Raji (cell line): ENCODE data around the gene CYB5RL.

Experiments
- POLR2A ChIP-seq: IDR thresholded peaks from 2 replicates; pipeline ENCODE4 v1.6.1; 2011; ENCODE audit warnings: low read depth, low read length, control low read depth; ENCODE audit not compliant: insufficient read depth

Gene CYB5RL

DNA sequence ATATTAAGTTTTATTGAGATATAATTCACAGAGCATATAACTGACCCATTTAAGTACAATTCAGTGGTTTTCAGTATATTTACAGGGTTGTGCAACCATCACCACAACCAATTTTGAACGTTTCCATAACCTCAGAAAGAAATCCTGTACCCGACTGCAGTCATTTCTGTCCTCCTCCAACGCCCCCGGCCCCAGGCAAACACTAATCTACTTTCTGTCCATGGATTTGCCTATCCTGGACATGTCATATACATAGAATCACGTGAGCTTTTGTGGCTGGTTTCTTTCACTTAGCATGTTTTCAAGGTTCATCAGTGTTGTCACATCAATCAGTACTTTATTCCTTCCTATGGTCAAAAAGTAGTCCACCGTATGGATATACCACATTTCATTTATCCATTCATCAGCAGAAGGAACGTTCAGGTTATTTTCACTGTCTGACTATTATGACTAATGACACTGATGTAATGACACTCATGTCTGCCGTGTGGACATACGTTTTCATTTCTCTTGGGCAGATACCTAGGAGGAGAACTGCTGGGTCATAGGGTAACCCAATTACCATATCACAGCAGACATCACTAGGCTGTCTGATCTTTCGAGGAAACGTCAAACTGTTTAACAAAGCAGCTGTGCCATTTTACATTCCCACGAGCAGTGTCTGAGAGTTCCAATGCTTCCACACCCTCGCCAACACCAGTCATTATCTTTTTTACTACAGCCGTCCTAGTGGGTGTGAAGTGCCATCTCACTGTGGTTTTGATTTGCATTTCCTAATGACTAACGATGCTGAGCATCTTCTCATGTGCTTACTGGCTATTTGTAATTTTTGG lies 30.9 kb upstream of the CYB5RL start:
- no peak for TF ChIP-seq POLR2A

DNA sequence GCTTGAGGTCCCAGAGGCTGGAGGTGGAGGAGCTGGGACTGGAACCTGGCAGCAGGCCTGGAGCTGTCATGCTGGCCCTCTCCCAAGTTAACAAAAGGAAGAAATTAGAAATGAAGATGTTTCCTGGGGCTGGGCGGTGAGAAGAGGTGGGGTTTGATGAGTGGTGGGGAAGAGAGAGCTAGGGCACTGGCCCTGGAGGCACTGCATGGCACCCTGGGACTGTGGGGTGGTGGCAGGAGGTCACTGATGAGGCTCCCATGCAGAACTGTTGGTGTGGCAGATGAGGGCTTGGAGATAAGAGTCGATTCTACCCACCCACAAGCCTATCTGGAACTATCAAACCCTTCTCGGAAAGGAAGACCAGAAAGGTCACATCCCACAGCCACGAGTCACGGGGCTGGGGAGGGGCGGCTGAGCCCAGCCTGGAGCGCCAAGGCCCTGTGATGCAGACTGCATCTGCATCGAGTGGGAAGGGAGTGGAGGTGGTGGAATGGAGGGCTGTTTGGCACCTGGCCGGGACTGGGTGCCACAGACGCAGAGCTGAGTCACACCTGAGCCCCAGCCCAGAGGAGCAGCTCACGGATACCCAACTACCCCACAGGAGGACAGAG lies 29.6 kb upstream of the CYB5RL start:
- TF ChIP-seq POLR2A = no peak

DNA sequence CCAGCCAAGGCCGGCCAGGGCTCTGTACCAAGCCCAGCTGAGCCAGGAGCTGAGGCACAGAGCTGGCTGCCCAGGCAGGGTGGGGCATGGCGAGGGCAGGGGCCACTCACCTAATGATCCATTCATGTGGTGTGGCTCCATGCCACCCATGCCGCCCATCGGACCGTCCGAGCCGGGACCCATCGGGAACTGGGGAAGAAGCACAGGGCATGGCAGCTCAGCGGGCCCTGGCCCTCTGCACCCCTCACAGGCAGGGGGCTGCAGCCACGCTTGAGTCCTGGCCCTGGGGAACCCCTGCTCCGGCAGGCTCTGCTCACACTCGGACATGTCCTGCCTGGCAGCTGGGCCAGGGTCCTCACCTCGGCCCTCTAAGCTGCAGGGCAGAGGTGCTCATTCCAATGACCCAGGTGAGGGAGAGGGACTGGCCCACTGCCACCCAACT lies 28.8 kb upstream of the CYB5RL start:
- no peak for TF ChIP-seq POLR2A

DNA sequence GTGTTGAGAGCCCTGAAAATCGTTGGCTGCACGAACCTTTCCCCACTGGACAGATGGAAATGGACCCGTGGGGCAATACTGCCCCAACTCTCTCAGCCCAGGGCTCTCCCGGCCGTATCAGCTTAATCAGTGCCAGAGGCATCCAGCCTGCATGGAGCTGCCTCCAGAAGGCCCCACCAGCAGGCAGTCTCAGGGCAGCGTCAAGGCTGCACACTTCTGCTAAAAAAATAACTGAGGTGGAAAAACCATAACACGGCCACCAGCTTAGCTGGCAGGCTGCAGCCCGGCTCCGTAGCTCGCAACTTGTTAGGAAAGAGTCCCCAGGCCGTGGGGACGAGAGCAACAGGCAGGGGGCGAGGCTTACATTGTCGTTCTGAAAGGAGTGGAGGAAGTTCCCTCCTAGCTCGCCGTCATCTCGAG lies 28.1 kb upstream of the CYB5RL start:
- no peak for TF ChIP-seq POLR2A

DNA sequence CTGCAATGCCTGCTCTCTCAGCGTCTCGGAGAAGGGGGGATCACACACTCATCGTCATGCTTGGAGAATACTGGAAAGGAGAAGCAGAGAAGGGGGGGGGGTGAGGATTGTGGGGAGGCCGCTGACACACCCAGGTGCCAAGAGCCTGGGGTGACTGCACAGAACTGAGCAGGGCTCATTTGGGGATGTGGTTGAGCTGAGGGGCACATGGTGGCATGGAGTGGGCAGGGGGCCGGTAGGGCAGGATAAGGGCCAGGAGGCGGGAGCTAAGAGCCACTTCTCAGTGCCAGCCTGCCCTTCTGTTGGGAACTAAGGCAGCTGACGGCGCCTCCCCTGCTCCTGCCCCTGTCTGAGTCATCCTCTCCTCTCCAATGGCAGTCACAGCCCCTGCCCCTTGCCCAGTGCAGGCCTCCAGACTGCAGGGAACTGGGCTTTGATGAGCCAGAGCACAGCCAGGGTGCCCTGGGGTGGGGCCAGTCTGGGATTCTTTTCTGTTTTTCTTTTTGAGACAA lies 27.3 kb upstream of the CYB5RL start:
- TF ChIP-seq POLR2A = no peak

DNA sequence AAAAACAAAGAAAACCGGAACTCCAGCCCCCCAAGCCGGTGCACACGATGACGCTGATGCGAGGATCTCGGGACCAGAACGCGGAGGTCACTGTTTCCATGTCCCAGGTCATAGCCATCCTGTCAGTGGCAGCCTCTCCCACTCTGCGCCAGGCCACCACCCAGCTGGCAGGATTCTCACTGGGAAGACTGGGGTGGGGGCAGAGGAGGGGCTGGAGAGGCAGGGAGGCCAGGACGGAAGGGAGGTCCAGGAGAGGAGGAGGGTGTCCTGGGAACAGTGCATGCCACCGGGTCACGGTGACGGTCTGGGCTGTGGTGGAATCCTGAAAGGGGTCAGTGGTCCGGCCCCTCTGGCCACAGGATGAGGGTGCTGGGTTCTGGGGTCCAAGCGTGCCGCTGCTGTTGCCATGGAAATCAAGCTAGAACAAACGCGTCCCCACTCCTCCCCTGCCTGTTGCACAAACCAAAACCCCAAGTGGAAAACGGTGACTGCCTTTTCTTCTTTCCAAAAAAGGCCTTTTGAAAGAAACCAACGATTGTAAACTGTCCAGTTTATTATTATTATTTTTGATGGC lies 26.2 kb upstream of the CYB5RL start:
- no peak for TF ChIP-seq POLR2A

DNA sequence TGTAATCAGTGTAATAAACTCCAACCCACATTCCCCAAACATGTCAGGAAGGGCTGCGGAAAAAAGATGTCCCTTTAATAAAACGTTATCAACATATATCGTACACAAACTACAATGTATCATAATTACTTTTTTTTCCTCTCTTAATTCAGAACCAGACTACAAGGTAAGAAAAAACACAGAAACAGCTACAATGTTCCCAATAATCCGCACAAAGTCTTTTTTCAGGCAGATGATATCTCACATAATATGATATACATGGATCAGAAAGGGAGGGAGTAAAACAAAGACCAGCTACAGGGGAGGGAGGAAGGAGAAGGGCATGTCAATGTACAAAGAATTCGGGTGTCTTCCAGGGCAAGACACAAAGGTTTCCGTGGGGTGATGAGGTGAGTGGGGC lies 25.5 kb upstream of the CYB5RL start:
- no peak for TF ChIP-seq POLR2A

DNA sequence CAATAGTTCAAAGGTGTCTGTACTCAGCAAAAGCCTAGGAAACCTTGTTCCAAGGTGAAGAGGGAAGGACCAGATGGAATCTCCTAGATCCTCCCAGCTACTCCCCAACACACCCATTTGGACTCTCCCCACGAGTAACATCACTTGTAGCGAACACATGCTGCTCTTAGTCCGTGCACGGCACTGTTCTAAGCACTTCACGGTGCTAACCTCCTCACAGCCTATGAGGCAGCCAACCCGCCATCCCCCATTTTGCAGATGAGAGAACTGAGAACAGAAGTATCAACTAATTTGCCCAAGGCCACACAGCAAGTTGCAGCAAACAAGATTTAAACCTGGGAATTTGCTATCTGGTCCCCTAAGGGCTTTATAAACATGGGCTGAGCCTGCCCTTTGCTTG lies 24.4 kb upstream of the CYB5RL start:
- TF ChIP-seq POLR2A = no peak

DNA sequence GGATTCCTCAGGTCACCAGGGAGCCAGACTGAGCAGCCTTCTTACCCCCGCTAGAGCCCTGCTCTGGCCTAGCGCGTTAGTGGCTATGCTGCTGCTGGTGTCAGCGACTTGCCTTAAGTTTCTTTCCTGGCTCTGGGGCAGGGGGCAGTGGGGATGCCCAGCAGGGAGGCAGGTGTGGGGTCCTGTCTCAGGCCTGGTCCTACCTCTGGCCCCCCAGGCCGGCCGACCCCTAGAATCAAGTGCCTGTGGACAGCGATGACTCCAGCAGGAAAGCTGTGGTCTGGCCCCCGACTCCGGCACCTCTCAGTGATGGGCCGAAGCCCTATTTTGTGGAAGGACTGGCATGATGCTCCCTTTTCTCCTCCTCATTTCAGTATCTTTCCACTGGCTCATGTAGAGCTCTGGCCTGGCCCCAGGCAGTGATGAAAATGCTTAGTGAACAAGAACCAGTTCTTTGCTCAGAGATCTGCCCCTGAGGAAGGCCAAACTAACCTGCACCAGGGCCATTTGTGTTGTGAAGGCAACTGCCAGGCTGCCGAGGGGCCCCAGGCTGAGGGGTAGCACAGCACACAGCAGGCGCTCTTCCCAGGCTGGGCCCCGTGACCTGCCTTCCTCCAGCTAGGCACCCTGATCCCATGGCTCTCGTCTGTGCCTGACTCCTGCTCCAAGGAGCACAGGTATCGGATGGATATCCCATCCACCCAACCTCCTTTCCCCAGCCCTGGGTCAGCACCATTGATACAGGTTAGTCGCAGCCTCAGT lies 23.8 kb upstream of the CYB5RL start:
- TF ChIP-seq POLR2A = no peak

DNA sequence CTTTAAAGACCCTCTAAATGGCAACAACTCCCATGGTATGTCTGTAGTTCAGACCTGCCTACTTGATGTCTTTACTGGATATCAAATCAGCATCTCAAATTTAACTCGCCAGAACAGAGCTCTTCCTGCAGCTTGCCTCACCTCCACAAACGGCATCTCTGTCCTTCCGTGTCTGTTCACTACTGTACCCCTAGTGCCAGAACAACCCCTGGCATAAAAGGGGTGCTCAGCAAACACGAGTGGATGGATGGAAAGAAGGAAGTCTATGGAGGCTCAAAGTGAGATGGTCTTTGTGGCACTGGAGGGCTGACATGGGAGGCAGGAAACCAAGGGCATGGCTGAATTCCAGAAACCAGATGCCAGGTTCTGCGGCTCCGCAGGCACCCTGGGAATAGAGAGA lies 22.9 kb upstream of the CYB5RL start:
- TF ChIP-seq POLR2A = no peak

DNA sequence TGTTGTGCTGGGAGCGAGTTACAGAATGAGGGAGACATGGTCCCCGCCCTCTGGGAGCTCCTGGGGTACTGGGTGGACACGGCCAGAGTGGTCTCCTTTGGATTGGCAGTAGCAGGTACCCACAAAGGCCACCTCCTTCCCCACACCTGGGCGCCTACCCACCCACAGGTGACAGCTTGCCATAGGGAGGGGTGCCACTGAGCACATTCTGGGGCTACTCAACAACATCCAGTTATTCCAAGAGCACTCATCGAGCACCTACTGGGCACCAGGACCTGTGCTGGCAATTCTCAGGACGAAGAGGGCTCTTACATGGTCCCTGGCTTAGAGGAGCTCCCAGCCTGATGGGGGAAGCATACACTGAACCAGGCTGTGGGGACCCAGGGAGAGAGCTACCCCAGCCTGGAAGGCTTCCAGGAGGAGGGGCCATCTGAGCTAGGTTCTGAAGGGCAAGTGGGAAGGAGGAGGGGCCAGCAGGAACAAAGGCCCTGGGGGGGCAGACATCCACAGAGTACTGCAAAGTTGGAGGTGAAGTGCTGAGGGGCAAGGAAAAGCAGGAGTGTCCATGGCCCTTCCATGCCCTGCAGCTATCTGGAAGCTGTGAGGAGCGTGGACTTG lies 22.1 kb upstream of the CYB5RL start:
- no peak for TF ChIP-seq POLR2A

DNA sequence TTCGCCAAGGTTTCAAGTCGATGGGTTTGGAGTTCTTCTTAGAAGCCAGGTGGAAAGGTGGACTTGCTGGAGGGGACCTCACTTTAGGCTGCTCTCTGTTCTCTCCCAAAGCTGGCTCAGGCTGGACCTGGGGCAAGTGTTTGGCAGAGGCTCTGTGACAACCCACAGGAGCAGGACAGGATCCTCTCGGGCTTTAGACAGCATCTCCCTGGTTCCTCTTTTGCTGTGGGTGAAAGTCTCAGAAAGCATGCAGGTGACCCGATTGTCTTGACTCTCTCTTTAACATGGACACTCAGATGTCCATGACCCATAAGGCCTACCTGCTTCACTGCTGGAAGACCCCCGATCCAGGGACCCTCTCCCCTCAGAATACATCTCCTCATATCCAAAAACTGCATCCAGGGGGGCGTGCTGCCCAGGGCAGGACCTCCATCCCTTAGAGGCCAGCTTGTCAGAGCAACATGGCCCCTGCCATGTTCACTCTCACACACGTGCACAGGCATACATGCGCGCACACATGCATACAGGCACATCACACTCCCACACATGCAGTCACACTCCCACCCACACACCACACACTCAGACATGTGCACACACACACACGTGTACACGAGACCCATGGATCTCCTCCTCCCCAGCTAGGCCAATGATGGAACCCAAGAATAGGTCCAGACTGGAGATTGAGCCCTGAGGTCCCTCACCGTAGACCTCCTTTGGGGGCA lies 21.4 kb upstream of the CYB5RL start:
- TF ChIP-seq POLR2A = no peak

DNA sequence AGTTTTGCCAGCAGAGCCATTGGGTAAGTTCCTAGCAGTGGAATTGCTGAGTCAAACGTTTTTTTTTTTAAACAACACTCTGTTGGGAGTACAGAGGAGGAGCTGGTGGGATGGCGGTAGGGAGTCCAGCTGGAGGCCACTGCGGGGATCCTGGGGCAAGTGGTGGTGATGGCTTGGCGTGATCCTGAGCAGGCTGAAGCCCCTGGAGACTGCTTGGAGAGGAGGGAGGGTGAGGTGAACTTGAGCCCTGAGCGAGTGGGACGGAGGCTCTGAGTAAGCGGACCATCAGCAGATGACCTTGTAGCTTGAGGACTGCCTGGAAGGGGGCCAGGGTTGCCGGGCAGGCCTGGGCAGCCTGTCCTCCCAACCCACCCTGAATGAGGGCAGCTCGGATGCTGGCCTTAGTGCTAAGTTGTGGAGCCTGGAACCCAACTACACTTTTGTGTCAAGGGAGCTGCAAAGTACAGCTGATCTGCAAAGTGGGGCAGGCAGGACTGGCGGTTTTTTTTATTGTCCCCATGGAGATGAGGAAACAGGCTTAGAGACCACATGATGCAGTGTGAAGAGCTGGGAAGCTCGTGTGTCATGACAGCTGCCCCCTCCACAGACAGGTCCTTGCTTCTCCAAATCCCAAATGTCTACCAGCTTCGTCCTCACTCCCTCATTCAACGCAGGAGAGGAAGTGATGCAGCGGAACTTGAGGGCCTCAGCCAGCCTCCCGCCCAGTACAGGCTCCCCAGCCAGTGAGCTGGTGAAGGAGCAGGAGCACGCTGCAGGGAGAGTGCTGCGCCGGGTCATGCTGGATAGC lies 20.4 kb upstream of the CYB5RL start:
- TF ChIP-seq POLR2A = no peak

DNA sequence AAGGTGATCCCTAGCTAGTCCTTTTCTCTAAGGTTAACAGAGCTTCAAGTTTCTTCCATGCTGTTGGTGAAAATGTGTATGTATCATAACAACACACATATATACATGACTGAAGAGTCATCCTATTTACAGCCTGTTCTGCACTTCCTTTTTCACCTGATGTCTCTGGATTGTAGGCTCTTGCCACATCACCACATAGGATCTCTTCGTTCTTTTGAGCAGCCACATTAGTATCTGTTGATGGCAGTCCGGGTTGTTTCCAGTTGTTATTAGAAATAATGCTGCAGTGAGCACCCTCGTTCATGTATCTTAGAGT lies 19.8 kb upstream of the CYB5RL start:
- TF ChIP-seq POLR2A = no peak
